Urothelium cell line (cell line): ENCODE measurements around the gene PUM2.
"Not testable (repeated sequence)": the region's sequence is repeated elsewhere in the genome, so short reads cannot be mapped to it uniquely, and the experiment has no call there.

Experiments
- DNase-seq: peaks from one replicate; pipeline ENCODE4 v3.0.0; 2011; ENCODE audit warnings: low spot score, mixed read lengths
- FAIRE-seq: peaks from 2 replicates; lab custom pipeline; 2011; peaks lifted over from hg19 to GRCh38; lab: Jason Lieb, UNC

PUM2 gene

DNA sequence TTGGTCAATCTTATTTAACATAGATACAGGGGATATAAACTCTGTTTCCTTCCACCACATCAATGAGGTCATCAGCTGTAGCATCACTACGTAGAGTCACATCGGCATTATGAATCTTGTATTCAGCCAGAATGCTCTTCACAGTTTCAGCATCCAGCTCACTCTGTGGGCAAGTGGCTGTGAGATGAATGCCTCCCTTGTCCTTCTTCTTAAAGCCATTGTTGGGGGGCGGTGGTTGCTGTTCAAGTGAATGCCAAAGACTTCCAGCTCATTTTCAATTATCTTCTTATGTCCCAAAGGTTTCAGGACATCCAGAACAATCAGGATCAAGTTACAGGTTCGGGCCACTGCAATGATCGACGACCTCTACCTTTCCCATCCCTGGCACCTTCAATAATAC is 110.4 kb downstream of the PUM2 start:
- not testable (repeated sequence) for DNase-seq, FAIRE-seq

DNA sequence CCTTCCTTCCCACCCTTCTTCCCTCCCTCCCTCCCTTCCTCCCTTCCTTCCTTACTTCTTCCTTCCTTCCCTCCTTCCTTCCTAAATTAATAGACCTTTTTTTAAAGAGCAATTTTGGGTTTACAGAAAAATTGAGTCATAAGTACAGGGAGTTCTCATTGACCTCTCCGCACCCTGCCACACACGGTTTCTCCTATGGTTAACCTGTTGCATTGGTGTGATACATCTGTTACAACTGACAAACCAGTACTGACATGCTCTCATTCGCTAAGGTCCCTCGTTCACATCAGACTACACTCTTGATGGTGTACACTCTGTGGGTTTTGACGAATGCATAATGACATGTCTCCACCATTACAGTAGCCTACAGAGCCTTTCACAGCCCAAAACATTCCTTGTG is 114.1 kb downstream of the PUM2 start:
- no peak for FAIRE-seq

DNA sequence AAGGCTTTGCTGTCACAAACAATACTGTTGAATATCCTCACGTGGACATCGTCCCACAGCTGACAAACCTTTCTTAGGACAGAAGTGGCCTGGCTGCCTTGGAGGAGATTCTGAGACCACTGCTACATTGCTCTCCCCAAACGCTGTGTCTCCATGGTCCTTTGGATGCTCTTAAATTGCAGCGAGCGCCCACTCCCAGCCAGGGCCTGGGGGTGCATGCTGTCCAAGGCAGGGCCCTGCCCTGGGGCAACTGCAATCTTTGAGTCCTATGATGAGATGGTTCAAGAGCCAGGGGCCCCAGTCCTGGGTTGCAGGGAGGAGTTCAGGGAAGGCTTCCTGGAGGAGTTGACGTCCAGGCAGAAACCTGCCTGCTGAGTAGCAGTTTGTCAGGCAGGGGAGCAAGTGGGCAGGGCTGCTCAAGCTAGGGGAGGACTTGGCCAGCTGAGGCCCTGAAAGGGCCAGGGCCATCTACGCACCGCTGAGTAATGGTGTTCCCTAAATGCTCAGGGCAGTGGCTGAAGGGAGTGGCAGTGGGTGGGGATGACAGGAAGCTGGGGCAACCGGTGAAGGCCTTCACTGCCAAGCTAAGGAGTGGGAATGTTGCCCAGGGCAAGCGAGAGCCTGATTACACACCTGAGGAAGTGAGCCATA is 114.9 kb downstream of the PUM2 start:
- DNase-seq (no peak), FAIRE-seq (no peak)

More for the DNA sequence above, 114.1 kb downstream of the PUM2 start:
- no peak for DNase-seq

DNA sequence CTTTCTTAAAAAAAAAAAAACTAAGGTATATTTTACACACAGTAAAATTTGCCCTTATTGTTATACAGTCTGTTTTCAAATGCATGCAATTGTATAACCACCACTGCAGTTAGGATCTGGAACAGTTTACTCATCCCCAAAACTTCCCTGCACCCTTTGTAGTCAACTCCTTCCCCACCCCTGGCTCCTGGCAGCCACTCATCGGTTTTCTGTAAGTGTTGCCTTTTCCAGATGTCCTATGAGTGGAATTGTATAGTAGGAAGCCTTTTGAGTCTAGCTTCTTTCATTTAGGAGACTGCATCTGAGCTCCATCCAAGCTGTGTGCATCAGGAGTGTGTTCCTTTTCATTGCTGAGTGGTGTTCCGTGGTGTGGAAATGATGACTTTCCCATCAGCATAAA is 116.0 kb downstream of the PUM2 start:
- not testable (repeated sequence) for FAIRE-seq

DNA sequence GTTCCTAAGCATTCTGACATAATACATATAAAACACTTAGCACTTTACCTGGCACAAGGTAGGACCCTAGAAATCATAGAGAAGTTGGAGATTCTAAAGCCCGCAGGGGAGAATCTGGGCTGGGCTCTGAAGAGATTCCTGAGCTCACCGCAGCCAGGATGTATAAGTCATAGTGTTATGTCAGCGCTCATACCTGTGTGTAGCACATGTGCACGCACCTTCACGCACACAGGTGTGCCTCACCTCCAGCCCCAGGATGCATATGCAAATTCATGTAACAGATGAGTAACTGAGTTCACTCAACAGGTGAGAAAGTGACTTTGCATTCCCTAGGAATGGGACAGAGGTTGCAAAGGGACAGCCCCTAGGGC is 117.8 kb downstream of the PUM2 start:
- FAIRE-seq (no peak), DNase-seq (no peak)

More for the DNA sequence above, 116.0 kb downstream of the PUM2 start:
- DNase-seq = not testable (repeated sequence)

DNA sequence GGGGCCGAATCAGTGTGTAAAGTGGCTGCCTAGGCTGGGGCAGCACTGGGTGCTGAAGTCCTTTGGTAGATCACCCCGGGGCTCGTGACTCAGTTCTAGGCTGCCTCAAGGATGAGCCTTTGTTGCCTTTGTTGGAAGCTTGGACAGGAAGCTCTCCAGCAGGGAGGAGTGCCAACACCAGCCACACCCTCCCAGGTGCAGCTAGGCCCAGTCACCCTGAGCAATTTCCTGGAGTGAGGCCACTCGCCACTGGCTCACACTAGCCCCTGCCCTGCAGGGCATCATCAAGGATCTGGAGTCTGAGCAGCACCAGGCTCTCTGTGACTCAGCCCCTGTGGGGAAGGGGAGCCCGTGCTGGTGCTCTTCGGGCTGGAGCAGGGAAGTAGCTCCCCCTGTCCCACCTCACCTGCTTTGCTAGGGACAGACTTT is 119.0 kb downstream of the PUM2 start:
- DNase-seq = peak; percentile 83

DNA sequence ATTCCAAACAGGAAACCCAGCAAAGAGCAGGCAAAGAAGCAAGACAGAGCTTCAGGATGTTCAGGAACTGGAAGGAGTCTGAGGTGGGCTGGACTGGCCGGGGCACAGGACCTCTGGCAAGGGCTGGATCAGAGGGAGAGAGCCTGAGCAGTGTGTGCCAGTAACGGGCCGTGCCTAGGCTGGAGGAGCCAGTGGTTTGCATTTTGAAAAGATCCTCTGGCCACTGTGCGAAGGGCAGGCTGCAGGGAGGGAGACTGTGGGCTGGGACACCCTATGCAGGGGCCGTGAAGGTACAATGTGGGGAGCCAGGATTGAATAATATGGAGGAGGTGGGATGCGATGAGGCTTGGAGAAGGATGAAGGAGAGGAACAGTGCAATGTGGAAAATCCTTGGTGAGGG is 119.5 kb downstream of the PUM2 start:
- DNase-seq (no peak), FAIRE-seq (no peak)

More for the DNA sequence above, 119.0 kb downstream of the PUM2 start:
- peak; percentile 13 for FAIRE-seq

DNA sequence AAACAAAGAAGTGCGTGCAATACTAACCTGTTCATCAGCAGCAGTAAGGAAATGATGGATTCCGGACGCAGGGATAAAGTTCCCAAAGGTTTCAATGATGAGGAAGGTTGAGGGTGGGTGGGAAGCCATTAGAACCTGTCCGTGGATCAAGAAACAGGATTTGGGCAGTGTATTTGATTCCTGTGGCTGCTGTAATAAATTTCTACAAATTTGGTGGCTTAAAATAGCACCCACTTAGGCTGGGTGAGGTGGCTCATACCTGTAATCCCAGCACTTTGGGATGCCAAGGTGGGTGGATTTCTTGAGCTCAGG is 120.6 kb downstream of the PUM2 start:
- DNase-seq (no peak), FAIRE-seq (no peak)

DNA sequence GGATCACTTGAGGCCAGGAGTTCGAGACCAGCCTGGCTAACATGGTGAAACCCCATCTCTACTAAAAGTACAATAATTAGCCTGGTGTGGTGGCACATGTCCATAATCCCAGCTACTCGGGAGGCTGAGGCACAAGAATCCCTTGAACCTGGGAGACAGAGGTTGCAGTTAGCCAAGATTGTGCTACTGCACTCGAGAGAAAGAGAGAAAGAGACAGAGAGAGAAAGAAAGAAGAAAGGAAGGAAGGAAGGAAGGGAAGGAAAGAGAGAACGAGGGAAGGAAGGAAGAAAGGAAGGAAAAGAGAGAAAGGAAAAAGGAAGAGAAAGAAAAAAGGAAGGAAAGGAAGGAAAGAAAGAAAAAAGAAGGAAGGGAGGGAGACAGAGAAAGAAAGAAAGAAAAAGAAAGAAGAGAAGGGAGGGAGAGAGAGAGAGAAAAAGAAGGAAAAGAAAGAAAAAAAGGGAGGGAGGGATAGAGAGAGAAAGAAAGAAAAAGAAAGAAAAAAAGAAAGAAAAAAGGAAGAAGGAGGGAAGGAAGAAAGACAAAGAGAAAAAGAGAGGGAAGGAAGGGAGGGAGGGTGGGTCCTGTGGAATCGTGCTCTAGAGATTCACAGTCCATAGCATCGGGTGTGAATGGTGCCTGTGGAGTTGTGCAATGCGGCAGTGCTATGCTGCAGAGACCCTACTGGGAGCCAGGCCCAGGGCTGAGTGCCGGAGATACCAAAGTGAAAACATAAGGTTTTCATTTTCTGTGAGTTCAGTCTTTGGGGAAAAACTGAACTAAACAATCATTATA is 121.1 kb downstream of the PUM2 start:
- DNase-seq (no peak), FAIRE-seq (no peak)

DNA sequence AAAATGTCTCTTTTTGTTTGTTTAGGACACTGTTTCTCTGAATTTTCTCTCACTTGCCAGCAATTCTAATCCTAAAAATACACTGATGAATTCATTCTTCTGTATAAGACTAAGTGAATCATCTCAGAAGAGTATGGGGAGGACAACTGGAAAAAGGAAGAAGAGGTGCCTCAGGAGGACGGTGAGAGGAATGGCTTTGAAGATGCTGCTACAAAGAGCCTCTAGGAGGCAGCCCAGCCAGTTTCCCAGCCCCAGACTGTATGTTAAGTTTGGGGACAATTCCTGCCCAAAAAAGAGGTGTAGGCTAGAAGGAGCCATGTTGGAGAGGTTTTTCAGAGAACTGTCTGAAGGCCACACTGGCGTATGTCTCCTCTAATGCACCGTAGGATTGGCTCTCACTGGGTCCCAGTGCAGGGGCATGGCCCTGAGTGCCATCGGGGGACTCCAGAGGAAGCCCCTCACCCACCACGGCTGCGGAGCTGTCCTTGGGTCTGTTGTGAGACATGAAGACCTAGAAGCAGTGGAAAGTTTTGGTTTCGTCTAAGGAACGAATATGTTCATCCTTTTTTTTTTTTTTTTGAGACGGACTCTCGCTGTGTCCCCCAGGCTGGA is 122.6 kb downstream of the PUM2 start:
- no peak for FAIRE-seq
- no peak for DNase-seq

DNA sequence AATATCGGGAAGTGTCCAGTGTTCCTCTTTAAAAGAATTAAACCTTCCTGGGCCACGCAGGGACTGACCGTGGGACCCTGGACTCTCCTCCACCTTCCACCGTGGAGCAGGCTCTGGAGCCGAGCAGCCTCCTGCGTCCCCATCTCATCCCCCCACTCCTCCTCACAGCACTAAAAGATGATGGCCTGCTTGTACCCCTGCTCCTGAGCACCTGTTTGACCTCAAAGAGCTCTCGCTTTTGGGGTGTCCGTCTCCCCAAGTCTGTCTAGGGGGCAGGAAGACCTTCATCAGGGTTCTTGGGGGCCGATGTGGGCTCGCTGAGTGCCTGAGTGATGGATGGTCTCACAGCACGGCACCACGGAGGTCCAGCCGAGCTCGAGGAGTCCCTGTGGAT is 124.5 kb downstream of the PUM2 start:
- FAIRE-seq (no peak), DNase-seq (no peak)

DNA sequence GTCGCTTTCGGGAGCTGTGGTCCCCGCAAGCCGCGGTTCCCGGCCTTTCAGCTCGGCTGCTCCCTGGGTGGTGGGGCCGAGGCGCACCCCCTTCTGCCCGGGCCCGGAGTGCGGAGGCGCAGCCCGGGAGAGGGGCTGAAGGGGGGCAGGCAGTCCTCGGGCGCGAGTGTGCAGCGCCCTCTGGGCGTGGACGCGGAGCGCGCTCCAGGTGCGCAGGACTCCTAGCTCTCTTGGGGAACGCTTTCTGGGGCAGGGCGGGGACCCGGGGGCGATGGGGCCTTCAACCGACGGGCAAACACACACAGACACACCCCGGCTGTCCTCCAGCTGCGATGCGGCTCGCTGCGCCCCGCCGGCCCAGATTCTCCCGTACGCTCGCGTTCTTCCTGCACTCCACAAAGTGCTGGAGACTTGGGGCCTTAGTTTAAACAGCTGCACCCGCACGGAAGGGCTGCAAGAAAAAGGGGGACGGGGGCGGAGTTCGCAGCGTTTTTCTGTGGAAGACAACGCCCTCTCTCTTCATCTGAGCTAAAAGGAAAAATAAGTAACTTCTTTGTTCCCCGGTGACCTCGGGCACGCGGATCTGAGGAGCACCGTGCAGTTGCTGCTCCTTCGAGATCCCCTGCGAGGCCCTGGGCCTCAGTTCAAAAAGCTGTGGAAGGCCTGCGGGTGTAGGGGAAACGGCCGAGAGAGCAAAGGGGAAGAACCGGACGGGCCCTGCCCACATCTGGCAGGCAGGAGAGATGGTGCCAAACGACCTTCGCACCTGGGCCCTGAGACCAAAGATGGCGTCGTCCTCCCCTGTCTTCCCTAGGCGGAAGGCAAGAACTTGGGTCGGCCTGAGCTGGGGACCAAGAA is 125.1 kb downstream of the PUM2 start:
- DNase-seq = peak; percentile 89
- FAIRE-seq = no peak

DNA sequence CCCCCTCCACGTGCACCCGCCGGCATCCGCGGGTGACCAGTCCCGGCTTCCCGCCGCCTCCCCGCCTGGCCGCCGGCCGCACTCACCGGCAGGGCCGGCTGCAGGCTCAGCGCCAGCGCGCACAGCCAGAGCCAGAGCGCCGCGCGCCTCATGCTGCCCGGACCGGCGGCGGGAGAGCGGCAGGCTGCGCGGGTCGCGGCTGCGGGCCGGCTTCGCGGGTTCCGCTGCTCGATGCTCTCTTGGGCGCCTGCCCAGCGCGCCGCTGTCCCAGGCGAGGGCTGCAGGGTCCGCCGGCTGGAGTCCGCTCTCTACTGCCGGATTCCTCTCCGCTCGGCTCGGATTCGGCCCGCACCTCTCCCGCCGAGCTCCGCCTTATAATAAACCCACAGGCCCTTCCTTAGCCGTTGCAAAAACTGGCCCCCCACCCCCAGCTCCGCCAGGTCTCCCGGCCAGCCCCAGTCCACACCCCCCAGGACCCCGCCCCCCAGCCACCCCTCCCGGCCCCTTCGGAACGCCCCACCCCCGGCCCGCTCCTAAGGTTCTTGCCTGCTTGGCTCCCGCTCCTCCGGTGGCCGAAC is 125.8 kb downstream of the PUM2 start, which contains the start of gene SDC1:
SDC1 (minus strand) TSS at position 415 of the 578 bp plus-strand sequence; CDS start at position 152, 263 bp downstream.
- FAIRE-seq (no peak), DNase-seq (peak; percentile 93)

DNA sequence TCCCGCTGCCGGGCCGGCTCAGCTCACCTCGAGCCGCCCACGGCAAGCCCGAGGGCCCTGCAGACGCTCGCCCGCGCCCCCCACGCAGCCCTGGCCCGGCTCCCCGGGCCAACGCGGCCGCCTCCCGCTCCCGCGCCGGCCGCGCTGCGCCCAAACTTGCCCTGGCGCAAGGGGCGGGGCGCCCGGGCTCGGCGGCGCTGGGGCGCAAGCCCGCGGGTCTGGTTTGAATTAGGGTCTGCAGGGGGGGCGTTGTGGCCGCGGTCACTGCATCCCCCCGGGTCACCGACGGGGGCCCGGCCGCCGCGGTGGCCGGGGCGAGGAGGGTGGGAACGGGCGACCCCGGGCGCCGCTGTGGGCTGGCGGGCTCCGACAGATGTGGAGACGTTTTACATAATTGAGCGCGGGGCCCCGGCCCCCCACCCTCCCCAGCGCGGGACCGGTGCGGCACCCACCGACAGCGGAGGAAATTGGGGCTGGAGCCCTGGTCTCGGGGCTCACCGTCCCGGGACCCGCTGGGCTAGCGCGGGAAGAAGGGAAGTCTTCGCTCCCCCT is 126.4 kb downstream of the PUM2 start:
- FAIRE-seq = no peak
- DNase-seq = peak; percentile 60

DNA sequence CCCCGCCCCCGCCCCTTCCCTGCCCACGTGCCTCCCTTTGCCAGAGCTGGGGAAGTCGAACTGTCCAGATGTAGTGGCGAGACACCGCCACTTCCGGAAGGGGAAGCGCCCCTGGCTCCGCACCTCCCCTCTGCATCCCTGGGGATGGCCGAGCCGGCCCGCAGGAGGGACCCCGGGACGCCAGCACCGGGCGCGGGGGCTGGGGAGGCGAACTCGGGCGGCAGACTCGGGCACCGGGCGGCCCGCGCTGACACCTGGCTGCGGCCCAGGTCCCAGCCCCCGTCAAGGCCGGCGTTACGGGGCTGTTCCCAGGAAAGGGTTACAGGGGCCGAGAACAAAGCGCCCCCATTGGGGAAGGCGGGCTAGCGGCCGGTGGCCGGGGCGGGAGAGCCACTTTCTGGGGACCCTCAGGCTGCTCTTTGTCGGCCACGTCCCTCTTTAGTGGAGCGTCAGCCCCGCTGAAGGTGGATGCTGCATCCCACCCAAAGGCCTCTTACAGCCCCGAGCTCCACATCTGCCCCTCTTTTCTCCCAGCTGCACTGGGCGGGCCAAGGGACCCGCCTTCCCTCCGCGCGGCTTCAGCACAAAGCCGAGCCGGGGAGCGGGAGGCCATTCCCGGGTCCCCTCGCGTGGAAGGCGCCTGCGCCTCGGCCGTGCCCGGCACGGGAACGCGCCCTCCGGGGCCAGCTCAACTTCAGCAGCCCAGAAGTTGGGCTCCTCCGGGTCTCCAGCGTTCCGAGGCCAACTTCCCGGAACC is 127.1 kb downstream of the PUM2 start:
- FAIRE-seq = no peak
- peak; percentile 88 for DNase-seq

DNA sequence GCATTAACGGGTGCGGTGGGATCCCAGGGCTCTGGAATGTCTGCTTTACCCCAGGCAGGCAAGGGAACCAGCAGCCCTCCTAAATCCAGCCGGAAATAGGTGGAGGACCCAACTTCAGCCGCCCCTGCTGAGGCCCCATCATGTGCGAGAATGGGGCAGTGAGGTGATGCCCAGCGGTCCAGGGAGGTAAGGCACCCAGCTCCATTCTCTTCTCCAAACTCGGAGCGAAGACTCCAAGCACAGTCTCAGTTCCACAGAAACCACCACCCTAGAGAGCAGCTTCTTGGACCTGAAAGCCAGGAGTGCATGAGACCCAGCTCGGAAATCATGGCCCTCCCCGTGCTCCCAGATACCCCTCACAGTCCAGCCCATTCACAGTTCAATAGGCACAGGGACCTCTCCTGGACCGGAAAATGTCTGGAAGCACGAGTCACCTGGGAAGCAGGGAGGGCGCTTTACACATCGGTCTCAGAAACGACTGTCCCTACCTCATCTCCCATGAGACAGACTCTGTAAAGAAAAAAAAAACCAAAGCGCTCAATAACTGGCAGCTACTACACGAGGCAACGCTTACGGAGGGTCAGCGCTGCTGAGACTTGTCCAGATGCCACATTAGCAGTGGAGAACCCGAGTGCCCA is 127.8 kb downstream of the PUM2 start:
- DNase-seq = no peak
- FAIRE-seq = no peak

DNA sequence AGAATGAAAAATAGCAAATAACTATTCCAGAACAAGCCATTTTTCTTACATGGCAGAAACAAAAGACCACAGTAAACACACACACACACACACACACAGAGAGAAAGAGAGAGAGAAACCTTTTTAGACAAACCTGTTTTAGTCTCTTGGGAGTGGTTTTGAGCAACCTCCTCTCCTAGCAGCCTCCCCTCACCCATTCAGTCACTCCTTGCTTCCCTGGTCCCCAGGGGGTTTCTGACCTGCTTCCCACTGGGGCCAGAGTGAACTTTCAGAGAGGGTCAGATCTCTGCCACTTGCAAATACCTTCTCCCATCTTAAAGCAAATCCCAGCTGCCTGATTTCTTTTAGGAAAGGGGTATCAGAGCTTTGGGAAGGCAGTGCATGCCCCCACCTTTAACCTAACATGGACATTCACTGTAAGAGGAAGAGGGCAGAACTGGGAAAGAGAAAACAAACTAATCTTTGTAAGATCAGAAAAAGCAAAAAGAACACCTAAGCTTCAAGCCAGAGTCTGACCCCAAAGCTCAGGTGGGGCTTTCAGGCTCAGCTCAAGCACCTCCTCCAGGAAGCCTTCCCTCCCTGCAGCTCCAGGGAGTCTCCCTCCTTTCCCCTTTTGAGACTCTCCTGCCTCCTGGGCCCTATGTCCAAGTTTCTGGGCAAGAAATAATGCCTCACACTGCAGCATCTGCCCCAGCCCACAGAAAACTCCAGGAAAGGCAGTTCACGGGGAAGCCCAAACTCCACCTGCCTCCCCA is 128.5 kb downstream of the PUM2 start:
- no peak for FAIRE-seq
- DNase-seq = no peak

DNA sequence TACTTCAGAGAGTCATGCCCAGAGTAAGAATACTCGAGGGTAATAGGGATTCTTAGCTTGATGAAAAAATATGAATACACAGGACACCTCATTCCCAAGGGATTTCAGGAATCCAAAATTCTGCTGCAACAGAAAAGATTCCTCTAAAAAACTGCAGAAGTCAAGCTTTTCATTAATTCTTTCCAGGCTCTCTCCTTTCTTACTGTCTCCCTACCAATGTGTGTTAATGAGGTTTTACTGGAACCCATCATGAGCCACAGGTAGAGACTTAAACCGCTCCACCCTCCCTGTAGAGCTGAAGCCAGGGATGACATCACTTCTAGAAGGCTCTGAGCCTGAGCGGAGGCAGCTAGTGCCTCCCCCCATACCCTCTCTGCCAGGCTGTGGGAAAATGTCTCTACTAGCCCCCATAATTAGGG is 129.1 kb downstream of the PUM2 start:
- FAIRE-seq (no peak), DNase-seq (no peak)
